Chondrocyte (in vitro differentiated cells): Measurements from ENCODE around the gene SAPCD2. TPM values are rescaled to one million over a fixed set of nuclear protein-coding genes. Genes with fewer than 3 reads are reported as not detected.

Experiments used
- DNase-seq: peaks from one replicate; pipeline ENCODE4 v3.0.0; 2021; ENCODE audit warnings: mixed read lengths, low spot score
- H3K27ac Mint-ChIP-seq: one replicate; pipeline ENCODE4 v1.8.0; 2021; ENCODE audit warnings: mild to moderate bottlenecking, moderate library complexity, mixed read lengths; ENCODE audit not compliant: unreplicated experiment
- H3K27me3 Mint-ChIP-seq: 2 replicates; pipeline ENCODE4 v1.8.0; 2021; ENCODE audit warnings: low read depth, mixed read lengths
- H3K36me3 Mint-ChIP-seq: 2 replicates; pipeline ENCODE4 v1.8.0; 2021; ENCODE audit warnings: low read depth, mixed read lengths
- H3K4me1 Mint-ChIP-seq: 2 replicates; pipeline ENCODE4 v1.8.0; 2021; ENCODE audit warnings: low read depth, mild to moderate bottlenecking, mixed read lengths
- H3K4me3 Mint-ChIP-seq: one replicate; pipeline ENCODE4 v1.8.0; 2021; ENCODE audit warnings: mild to moderate bottlenecking, moderate library complexity, mixed read lengths; ENCODE audit not compliant: unreplicated experiment
- H3K9me3 Mint-ChIP-seq: 2 replicates; pipeline ENCODE4 v1.8.0; 2021; ENCODE audit warnings: low read depth, mixed read lengths
- total RNA-seq: library from RNA; stranded (reverse); gene quantifications from 3 replicates; pipeline ENCODE4 v1.2.1, GENCODE V29; 2021
- TF ChIP-seq, protein P1 (sequence below): fragments of 200-600 bp; sonication (generic); IDR thresholded peaks from 2 replicates; pipeline ENCODE4 v1.5.0; 2021; ENCODE audit warnings: antibody characterized with exemption, mild to moderate bottlenecking, moderate library complexity

The SAPCD2 gene
- total RNA-seq, 1 donor from 2014 or later: 2.5 TPM

DNA sequence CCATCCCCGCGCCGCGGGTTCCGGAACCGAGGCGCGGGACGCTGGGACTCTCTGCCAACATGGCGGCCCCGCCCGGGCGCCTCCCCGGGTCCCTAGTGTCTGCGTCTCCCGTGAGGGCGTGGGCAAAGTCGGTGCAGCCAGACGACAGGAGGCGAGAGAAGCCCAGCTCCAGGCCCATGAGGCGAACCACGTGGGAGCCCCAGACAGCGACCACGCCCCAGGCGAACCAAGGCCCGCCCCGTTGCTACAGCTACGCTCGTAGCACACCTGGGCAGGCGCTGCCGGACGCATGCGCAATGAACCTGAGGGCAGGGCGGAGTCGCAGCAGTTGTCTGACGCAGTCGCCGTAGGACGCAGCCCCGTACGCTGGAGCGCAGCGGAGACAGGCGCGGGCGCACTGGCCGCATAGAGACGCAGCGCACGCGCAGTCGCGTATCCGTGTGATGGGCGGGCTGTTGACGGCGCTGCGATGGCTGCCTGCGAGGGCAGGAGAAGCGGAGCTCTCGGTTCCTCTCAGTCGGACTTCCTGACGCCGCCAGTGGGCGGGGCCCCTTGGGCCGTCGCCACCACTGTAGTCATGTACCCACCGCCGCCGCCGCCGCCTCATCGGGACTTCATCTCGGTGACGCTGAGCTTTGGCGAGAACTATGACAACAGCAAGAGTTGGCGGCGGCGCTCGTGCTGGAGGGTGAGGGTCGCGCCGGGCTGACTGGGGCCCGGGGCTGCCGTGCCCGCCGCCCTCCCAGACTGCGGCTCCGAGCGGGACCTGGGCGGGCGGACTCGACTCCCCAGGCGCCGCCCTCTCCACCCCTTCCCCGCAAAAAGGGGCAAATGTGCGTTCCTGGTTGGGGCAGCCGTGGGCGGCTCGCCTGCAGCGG is 16.4 kb upstream of the SAPCD2 start, which contains the start of gene MAN1B1:
Gene MAN1B1 (plus strand): TSS at position 455 of the 878 bp plus-strand sequence. CDS start 15 bp downstream, at position 470.
- peak; percentile 100 for DNase-seq
- Mint-ChIP-seq H3K36me3 (peaks cover 3% of the 10 kb centered on the region), H3K27me3 (no peaks in the 10 kb centered on the region), H3K4me3 (peak within 1 kb of the TSS; percentile 82), H3K4me1 (peaks cover 50% of the 10 kb centered on the region), H3K9me3 (no peaks in the 10 kb centered on the region), H3K27ac (peak within 1 kb of the TSS; percentile 97)
- TF ChIP-seq, protein P1, sequence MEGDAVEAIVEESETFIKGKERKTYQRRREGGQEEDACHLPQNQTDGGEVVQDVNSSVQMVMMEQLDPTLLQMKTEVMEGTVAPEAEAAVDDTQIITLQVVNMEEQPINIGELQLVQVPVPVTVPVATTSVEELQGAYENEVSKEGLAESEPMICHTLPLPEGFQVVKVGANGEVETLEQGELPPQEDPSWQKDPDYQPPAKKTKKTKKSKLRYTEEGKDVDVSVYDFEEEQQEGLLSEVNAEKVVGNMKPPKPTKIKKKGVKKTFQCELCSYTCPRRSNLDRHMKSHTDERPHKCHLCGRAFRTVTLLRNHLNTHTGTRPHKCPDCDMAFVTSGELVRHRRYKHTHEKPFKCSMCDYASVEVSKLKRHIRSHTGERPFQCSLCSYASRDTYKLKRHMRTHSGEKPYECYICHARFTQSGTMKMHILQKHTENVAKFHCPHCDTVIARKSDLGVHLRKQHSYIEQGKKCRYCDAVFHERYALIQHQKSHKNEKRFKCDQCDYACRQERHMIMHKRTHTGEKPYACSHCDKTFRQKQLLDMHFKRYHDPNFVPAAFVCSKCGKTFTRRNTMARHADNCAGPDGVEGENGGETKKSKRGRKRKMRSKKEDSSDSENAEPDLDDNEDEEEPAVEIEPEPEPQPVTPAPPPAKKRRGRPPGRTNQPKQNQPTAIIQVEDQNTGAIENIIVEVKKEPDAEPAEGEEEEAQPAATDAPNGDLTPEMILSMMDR: peak; percentile 10

DNA sequence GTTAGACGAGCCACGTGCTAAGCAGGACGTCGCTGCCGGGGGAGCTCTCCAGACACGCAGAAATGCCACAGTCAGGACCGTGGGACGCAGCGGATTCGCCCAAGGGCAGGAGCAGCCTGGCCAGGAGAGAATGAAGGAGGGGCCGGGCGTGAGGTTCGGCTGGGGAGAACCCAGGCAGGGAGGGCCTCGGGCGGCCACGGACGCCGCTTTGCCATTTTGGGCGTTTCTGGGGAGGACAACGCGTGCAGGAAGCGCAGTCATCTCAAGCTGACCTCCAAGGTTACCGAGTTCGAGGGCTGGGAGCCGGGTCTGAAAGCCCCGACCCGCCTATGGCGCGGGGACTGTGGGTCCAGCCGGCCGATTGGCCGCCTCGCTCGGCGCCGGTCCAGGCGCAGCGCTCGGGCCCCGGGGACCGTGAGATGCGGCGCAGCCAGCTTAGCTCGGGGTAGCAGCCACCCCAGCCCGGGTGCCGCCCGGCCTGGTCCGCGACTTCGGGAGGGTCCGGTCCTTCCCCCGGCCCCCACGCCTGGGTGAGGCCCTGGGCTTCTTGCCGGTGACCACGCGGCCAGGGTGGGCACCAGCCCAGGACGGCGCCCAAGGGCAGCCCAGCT is 15.7 kb upstream of the SAPCD2 start:
- peak overlapping the region; percentile 97 for H3K27ac Mint-ChIP-seq
- DNase-seq: no peak

GRCh38 chr9:137084526-137084925 is 14.2 kb upstream of the SAPCD2 start:
- TF ChIP-seq, protein P1: no peak
- Mint-ChIP-seq H3K4me1 (peaks cover 51% of the 10 kb centered on the region), H3K4me3 (no peak overlapping the region), H3K27ac (peak overlapping the region; percentile 97), H3K36me3 (peaks cover 9% of the 10 kb centered on the region), H3K9me3 (no peaks in the 10 kb centered on the region), H3K27me3 (no peaks in the 10 kb centered on the region)
- no peak for DNase-seq

More for the DNA sequence above, 15.7 kb upstream of the SAPCD2 start:
- peak overlapping the region; percentile 82 for H3K4me3 Mint-ChIP-seq
- no peaks in the 10 kb centered on the region for H3K9me3 Mint-ChIP-seq
- TF ChIP-seq, protein P1: no peak
- H3K4me1 Mint-ChIP-seq: peaks cover 50% of the 10 kb centered on the region
- peaks cover 6% of the 10 kb centered on the region for H3K36me3 Mint-ChIP-seq
- no peaks in the 10 kb centered on the region for H3K27me3 Mint-ChIP-seq

DNA sequence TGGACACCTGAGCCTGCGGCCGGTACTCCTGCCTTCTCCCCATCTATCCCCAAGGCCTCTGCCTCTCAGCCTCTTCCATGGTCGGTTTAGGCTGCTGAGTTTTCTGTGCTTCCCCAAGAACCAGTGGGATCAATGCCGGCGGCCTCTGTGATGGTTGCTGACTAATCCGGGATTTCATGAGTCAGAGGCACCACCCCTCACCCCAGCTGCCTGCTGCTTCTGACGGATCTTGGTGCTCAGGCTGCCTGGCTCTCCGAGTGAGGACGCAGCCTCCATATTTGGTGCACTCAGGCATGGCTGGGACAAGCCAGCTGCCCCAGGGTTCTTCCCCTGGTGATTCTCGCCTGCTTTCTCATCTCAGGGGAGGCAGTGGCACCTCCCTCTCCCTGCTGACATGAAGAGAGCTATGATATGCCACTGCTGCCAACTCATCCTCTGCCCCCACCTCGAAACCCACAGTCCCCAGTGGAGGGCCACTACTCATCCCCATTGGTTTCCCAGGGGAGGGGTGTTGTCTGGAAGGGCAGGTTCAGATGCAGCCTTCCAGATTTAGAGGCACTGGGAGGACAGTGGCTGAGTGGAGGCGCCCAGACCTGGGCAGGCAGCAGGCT is 13.1 kb upstream of the SAPCD2 start:
- H3K4me3 Mint-ChIP-seq: no peak overlapping the region
- TF ChIP-seq, protein P1: no peak
- no peaks in the 10 kb centered on the region for H3K27me3 Mint-ChIP-seq
- H3K27ac Mint-ChIP-seq: peak overlapping the region; percentile 94
- H3K36me3 Mint-ChIP-seq: peaks cover 9% of the 10 kb centered on the region
- H3K4me1 Mint-ChIP-seq: peaks cover 40% of the 10 kb centered on the region
- H3K9me3 Mint-ChIP-seq: no peaks in the 10 kb centered on the region
- DNase-seq: no peak

DNA sequence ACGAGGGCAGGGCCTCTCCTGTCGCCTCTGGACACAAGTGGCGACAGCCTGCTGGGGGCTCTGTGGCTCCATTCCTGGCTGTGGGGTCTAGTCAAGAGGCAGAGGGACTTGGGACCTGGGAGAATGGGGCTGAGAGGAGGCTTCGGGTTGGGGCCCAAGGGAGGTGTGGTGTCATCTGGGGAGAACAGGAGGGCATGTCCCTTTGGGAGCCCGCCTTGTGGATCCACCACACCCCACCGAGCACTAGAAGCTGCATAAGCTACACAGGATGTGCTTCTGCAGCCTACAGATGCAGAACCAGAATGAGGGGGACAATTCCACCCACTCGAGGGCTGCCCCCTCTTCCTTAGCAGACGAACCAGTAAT is 12.6 kb upstream of the SAPCD2 start:
- H3K36me3 Mint-ChIP-seq: peaks cover 11% of the 10 kb centered on the region
- H3K4me3 Mint-ChIP-seq: no peak overlapping the region
- no peaks in the 10 kb centered on the region for H3K27me3 Mint-ChIP-seq
- H3K4me1 Mint-ChIP-seq: peaks cover 34% of the 10 kb centered on the region
- no peaks in the 10 kb centered on the region for H3K9me3 Mint-ChIP-seq
- TF ChIP-seq, protein P1: no peak
- H3K27ac Mint-ChIP-seq: peak overlapping the region; percentile 94
- DNase-seq: no peak
